ENCODE results near the gene IL6ST.
A peak's percentile ranks its signal among the peaks of the same experiment; 100 is the strongest.
"Not testable (repeated sequence)": the region's sequence is repeated elsewhere in the genome, so short reads cannot be mapped to it uniquely, and the experiment has no call there.

IL6ST gene

DNA sequence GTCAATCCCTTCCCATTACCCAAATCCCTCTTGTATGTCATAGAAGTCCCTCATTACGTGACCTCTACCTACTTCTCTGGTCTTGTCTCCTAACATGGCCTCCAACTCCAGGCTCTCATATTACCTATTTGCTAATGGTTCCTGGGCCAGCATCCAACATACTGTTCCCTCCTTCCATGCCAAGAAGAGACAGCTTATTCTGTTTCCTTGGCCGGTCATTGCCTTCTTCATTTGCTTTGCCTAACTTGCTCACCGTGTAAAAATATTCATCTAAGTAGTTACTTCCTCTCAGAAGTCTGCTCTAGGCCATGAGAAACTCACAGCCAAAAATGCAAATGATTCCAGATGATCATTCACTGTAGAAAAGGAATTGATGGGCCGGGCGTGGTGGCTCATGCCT lies 8.9 kb upstream of the IL6ST start:
- no peak for DNase-seq

DNA sequence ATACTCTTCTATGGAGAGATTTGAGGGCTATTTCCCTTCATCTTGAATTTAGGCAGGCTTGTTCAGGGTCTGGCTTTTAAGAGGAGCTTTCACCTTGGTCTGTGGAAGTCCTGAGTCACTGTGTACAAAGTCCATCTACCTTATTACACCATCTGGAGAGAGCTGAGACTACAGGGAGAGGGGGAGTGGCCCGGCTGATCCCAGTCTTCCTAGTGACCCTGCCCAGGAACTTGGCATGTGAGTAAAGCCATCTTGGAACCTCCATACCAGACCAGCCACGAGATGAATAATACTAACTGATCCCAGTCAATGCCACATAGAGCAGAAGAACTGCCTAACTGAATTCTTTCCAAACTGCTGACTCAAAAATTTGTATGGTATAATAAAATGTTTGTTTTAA lies 8.4 kb upstream of the IL6ST start:
- peak; percentile 49 for DNase-seq

DNA sequence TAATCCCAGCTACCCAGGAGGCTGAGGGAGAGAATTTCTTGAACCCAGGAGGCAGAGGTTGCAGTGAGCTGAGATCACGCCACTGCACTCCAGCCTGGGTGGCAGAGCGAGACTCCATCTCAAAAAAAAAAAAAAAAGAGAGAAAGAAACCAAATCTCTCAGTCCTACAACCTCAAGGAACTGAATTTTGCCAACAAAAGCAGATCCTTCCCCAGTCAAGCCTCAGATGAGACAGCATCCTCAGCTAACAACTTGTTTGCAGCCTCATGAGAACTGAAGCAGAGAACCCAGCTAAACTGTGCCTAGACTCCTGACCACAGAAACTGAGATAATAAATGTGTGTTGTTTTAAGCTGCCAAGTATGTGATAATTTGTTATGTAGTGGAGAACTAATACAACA lies 7.5 kb upstream of the IL6ST start:
- no peak for DNase-seq

DNA sequence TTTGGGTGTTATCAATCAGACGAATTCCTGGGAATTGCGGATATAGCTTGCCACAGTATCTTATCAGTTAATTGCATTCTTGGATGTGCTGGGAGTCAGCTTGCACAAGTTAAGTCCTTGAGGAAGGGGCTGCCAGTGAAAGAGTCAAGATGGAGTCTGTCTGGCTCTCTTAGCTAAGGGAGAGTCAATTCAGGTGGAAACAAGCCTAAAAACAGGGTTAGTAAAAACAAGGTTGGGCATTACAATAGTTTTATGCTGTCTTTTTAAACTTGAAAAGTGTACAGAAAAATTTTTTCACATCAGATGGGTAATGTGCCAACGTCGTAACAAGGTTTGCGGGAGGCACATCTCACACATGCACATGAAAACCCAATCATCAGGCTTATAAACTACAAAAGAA lies 5.5 kb upstream of the IL6ST start:
- DNase-seq = not testable (repeated sequence)

DNA sequence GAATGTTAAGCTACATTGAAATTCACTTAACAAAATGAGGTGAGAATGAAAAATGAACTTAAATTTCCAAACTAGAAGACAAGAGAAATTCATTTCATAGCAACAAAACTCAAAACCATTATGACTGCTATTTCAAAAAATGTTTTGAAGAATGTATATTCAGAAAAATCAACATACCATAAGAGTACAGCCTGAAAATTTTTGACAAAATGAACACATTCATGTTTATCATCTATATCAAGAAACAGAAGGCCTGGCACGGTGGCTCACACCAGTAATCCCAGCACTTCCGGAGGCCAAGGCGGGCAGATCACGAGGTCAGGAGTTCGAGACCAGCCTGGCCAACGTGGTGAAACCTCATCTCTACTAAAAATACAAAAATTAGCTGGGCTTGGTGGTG lies 4.2 kb upstream of the IL6ST start:
- DNase-seq = no peak

DNA sequence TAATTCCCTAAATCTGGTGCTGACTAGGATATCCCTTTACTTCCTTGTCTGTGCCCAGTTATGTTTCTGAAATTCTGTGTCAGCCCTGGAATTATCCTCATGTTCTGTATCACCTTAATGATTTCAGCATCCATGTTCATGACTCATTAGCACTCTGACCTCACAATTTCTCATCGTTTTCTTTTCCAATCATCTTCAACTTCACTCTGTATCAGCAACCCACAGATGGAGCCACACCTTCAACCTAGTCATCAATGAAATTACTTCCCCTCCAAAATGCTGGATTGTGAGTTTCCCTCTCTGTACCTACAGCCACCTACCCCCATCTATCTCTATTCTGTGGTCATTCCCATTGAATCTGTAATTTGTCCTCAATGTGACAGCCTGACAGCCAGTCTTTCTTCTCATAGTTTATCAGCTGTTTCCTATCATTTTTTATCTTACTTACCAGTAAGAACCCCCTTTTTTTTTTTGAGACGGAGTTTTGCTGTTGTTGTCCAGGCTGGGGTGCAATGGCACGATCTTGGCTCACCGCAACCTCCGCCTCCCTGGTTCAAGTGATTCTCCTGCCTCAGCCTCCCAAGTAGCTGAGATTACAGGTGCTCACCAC lies 3.1 kb upstream of the IL6ST start:
- no peak for DNase-seq

DNA sequence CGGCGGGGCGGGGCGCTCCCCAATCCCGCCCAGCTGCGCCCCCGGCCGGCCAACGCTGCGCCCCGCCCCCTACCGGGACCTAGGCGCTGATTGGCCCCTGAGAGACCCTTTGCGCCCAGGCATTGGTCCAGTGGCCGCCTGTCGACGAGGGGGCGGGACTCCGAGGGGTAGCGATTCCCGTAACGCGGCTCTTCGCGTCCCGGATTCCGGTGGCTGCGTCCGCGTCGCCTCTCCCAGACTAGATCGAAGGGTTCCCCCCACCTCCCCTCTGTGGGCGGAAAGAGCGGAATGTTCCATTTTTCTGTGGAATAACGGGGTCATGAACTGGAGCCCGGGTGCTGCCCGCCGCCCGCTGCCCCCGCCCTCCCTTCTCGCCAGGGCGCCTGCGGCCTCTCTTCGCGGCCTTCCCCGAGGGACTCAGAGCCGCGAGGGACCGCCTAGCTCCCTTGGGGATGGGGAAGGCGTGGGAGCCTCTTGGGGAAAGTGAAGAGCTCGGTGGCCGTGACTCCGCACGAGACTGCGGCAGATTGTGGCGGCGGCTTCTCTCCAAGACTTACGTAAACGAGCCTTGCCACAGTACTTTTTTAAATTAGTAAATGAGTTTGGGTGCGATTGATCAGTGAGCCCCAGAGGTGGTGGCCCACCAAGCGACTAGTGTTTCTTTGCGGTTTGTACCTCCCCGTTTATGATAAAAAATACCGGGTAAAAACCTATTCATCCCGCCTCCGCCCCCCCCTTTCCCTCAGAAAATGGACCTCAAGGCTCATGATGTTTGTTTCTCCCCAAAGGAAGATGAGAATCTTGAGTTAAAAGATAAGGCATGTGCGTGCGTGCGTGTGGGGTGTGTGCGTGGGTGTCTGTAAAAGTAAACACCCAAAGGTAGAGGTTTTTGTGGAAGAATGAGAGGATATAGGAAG lies 493 bp upstream of the IL6ST start:
- DNase-seq = peak; percentile 96

DNA sequence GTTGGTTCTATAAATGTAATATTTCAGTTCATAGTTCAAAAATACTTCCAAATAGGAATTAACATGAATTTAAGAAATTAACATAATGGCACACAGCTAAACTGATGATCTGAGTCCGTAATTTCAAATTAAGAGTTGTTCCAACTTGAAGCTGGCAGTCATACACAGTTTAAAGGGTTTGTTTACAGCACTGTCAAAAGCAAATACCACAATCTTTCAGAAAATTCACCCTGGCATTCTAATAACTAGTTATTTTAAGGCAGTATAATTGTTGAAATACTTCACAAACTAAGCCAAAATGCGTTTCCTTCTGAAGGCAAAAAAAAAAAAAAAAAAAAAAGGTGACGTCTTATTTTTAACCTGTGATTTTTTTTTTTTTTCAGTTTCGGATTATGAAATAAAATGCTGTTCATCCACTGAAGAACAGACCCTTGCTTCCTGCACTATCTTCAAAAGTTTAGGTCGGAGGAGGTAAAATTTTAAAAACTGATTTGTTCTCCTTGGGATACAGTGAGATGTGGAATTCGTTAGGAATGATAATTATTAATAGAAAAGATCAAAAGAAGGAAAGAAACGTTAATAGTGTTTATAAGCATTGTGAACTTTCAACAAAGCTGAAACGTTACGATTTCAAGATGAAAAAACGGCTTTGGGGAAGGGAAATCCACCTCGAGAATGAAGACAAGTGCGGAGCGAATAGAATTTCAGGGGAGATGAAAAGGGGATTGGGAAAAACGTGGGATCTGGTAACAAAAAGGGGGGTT lies 850 bp downstream of the IL6ST start:
- no peak for DNase-seq

DNA sequence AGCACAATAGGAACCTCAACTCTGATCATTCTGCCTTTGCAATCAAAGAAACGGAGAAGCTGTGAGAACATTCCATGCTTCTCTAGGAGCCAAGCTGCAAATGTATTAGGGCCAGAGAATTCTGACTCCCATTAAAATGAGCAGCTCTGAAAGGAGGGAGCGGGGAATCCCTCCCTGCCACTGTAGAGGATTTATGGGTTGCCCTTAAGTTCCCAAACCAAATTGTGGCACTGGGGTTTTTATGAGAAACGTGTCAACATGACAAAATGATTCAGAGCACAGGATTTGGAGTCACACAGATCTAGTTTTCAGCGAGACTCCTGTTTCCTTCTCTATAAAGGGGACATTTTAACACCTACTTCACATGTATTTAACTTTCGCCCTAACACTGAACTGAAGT lies 1.8 kb downstream of the IL6ST start:
- DNase-seq = peak; percentile 21

DNA sequence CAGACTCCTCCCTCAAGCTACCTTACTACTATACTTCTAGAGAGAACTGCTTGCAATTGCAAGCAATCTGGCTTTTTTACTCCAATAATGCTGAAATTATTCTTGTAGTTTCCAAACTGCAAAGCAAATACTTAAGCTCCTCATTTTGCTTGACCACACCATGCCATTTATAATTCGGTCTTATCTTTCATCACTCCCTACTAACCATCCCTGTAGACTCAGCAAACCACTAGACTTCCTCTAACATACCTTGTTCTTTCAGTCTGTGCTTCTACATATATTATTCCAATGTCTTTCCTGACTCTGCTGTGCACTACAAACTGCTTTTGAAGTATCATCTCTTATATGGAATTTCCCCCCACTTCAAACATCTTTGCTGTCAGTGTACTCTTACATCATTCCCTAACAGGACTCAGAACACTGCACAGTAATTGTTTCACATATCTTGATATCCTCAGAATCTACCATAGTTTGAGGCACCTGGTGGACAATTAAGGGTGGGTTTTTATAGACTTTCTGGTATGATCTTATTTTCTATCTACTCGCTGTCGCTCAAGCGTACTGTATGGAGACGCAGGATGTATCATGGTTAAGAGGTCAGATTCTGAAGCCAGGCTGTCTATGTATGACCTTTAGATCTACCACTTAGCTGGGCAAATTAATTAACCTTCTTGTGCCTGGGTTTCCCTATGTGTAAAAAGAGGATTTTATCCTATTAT lies 2.8 kb downstream of the IL6ST start:
- DNase-seq = no peak

DNA sequence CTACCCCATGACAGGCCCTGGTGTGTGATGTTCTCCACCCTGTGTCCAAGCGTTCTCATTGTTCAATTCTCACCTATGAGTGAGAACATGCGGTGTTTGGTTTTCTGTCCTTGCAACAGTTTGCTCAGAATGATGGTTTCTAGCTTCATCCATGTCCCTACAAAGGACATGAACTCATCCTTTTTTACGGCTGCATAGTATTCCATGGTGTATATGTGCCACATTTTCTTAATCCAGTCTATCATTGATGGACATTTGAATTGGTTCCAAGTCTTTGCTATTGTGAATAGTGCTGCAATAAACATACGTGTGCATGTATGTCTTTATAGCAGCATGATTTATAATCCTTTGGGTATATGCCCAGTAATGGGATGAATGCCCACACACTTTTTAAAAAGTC lies 3.9 kb downstream of the IL6ST start:
- DNase-seq = not testable (repeated sequence)

DNA sequence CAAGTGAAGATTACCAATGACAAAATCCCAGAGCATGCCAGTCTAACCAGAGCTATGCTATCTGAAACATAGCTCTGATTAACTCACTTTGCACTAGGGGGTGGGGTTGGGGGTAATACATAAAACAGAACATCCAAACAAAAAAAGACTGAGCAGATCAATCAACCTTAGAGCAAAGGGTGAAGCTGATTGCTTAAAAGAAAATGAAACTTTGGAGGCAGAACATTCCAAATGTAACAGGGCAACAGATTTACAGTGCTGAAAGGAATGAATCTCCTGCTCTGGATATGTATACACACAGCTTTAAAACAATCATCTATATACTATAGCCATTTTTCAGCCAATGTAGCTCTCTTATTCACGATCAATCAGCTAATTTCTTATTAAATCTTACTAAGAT lies 4.9 kb downstream of the IL6ST start:
- DNase-seq = no peak

DNA sequence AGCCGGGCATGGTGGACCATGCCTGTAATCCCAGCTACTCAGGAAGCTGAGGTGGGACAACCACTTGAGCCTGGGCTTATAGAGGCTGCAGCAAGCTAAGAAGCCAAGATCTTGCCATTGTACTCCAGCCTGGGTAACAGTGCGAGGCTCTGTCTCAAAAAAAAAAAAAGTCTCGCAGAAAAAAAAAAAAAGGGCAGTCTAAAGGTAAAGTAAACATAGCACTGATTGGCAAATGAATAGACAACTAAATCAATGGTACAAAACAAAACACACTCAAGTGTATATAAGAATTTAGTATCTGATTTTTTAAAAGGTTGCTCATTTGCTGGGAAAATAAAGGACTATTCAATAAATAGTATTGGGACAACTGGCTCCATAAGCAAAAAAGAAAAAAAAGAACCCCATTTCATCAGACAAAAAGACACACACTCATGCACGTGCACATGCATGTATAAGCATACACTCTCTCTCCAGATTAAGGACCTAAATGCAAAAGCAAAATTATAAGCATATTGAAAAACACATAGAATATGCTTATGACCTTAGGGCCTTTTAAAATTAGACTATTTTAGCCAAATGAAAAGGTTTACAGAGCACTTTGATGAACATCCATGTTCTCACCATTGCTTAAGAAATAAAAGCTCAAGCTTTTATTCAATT lies 5.7 kb downstream of the IL6ST start:
- DNase-seq = no peak

DNA sequence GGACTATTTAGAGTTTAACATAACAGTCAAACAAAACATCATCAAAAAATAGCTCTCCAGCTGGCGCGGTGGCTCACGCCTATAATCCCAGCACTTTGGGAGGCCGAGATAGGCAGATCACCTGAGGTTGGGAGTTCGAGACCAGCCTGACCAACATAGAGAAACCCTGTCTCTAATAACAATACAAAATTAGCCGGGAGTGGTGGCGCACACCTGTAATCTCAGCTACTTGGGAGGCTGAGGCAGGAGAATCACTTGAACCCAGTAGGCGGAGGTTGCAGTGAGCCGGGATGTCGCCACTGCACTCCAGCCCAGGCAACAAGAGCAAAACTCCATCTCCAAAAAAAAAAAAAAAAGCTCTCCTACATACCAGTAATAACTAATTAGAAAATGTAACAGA lies 6.3 kb downstream of the IL6ST start:
- not testable (repeated sequence) for DNase-seq

DNA sequence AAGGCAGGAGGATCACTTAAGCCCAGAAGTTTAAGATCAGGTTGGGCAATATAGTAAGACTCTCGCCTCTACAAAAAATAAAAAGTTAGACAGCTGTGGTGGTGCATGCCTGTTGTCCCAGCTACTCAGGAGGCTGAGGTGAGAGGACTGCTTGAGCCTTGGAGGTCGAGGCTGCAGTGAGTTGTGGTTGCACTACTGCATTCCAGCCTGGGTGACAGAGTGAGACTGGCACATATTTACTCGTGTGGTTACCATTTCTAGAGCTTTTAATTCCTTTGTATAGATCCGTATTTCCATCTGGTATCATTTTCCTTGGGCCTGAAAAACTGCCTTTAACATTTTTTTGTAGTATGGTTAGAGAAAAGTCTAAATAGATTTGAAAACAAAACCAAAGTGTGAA lies 7.8 kb downstream of the IL6ST start:
- DNase-seq = no peak

DNA sequence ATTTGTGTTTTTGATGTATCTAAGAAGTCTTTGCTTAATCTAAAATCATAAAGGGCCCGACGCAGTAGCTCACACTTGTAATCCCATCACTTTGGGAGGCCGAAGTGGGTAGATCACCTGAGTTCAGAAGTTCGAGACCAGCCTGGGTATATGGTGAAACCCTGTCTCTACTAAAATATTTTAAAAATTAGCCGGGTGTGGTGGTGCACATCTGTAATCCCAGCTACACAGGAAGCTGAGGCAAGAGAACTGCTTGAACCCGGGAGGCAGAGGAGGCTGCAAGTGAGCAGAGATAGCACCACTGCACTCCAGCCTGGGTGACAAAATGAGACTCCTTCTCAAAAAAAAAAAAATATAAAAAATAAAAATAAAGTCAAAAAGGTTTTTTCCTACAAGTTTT lies 9.6 kb downstream of the IL6ST start:
- no peak for DNase-seq

DNA sequence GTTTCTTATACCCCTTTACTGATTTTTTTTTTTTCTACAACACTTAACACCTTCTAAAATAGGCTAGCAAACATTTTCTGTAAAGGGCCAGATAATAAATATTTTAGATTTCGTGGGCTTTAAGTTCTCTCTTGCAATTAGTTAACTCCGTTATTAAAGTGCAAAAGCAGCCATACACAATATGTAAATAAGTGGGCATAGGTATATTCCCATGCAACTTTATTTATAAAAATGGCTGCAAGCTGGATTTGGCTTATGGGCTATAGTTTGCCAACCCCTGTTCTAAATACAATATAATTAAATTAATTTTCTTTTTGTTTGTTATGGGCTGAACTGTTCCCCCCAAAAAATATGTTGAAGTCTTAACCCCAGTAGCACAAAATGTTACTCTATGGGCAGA lies 10.8 kb downstream of the IL6ST start:
- DNase-seq = no peak

DNA sequence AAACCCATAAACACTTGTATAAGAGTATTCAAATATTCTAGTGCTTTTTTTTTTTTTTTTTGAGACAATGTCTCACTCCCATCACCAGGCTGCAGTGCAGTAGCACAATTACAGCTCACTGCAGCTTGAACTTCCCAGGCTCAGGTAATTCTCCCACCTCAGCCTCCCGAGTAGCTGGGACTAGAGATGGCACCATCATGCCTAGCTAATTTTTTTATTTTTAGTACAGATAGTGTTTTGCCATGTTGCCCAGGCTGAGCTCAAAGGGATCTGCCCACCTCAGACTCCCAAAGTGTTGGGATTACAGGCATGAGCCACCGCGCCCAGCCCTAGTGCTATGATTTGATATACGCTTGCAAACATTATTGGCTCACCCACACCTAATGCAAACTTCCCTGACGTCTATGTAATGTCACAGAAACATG lies 11.8 kb downstream of the IL6ST start:
- no peak for DNase-seq

DNA sequence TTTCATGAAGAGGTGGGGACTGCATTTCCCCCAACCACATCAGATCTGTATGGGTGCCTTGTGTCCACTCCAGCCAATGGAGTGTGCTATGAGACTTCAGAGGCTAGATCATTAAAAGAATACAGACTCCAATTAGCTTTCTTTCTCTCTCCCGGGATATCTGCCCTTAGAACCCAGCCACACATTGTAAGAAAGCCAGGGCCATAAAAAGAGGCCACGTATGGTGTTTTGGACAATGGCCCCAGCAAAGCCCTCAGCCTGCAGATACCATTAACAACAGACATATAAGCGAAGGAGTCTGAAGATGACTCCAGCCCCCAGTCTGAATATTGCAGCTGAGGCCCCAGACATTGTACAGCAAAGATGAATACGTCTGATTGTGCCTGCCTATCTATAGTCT lies 21.5 kb downstream of the IL6ST start:
- no peak for DNase-seq

DNA sequence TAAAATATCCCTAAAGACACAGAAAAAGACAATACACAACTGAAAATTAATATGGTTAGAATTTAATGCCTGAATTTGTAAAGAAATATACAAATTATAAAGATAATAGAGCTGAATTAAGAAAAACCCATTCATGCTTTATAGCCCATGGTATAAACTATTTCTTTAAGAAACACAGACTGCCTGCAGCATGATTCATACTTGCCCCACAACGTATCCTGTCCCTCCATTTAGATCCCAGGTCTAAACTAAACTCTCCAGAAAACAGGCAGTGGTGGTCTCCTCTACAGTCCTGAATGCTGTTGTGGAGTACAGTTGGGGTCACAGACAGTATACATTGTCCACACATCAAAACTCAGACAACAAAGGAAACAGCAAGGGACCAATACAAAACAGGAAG lies 24.8 kb downstream of the IL6ST start:
- no peak for DNase-seq

DNA sequence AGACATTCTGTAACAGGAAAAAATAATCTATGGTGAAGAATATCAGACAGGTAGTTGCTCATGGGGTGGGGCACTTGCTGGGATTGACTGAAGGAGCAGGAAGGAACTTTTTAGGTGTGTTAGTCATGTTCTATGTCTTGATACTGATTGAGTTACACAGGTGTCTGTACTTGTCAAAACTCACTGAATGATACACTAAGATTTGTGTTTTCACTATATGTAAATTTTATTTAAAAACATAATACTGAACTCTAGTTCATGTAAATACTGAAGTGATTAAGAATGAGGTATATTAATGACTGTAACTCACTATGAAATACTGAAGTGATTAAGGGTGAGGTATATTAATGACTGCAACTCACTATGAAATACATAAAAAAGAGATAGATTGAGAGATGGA lies 28.5 kb downstream of the IL6ST start:
- DNase-seq = no peak

DNA sequence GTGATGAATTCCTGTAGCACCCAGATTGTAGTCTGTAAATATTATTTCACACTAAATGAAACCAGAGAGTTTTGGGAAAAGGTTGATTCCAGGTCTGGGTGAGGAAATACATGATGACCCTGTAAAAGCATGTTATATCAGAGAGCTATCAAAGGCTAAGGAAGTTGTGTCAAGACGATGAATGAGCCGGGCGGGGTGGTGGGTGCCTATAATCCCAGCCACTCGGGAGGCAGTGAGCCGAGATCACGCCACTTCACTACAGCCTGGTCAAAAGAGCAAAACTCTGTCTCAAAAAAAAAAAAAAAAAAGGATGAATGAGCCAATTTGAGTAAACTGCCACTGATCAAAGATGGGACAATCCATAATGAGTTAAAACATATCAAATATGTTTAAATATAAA lies 29.2 kb downstream of the IL6ST start:
- no peak for DNase-seq

DNA sequence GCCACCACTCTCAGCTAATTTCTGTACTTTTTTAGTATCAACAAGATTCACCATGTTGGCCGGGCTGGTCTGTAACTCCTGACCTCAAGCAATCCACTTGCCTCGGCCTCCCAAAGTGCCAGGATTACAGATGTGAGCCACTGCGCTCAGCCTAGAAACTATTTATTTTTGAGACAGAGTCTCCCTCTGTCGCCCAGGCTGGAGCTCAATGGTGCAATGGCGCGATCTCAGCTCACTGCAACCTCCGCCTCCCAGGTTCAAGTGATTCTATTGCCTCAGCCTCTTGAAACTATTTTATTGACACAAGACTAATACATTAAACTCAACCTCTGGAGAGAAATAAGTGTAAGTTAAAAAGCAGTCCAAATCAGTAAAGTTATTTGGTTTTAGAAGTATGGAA lies 34.0 kb downstream of the IL6ST start:
- no peak for DNase-seq
